ENCODE results near the gene IQCF2.
"Not testable (repeated sequence)": the region's sequence is repeated elsewhere in the genome, so short reads cannot be mapped to it uniquely, and the experiment has no call there.

The IQCF2 gene

GRCh38 chr3:51860703-51861665 is at the start of gene IQCF2:
Gene IQCF2 (plus strand): TSS chr3:51861615. CDS start chr3:51861667, 52 bp downstream.
- no peak for DNase-seq

GRCh38 chr3:51813539-51813938 is 47.9 kb upstream of the IQCF2 start:
- DNase-seq = peak in 12 of 14 donors; percentile 1 to 65 (median 25)

GRCh38 chr3:51814034-51814433 is 47.4 kb upstream of the IQCF2 start:
- no peak for DNase-seq

GRCh38 chr3:51815614-51816013 is 45.8 kb upstream of the IQCF2 start:
- DNase-seq = no peak

- DNase-seq = no peak
These were observed 44.7 kb upstream of the IQCF2 start for GRCh38 chr3:51816723-51817122.

- no peak for DNase-seq
These were observed 44.0 kb upstream of the IQCF2 start for GRCh38 chr3:51817375-51817774.

GRCh38 chr3:51819151-51819550 is 42.3 kb upstream of the IQCF2 start:
- DNase-seq = no peak

- DNase-seq = no peak
These were observed 41.6 kb upstream of the IQCF2 start for GRCh38 chr3:51819709-51820406.

- DNase-seq = no peak
These were observed 33.1 kb upstream of the IQCF2 start for GRCh38 chr3:51828297-51828696.

- DNase-seq = no peak
These were observed 31.1 kb upstream of the IQCF2 start for GRCh38 chr3:51830345-51830744.

GRCh38 chr3:51830836-51831385 is 30.5 kb upstream of the IQCF2 start:
- DNase-seq = peak in 1 of 14 donors; percentile 10

- no peak for DNase-seq
These were observed 24.8 kb upstream of the IQCF2 start for GRCh38 chr3:51836606-51837005.

GRCh38 chr3:51845129-51845528 is 16.3 kb upstream of the IQCF2 start:
- no peak for DNase-seq

GRCh38 chr3:51855411-51855810 is 6.0 kb upstream of the IQCF2 start:
- DNase-seq = not testable (repeated sequence)

- no peak for DNase-seq
These were observed 1.5 kb downstream of the IQCF2 start for GRCh38 chr3:51862886-51863285.

- not testable (repeated sequence) for DNase-seq
These were observed 7.5 kb downstream of the IQCF2 start for GRCh38 chr3:51868896-51869295.

GRCh38 chr3:51869304-51869703 is 7.9 kb downstream of the IQCF2 start:
- no peak for DNase-seq

GRCh38 chr3:51873253-51873766 is 11.9 kb downstream of the IQCF2 start:
- DNase-seq = no peak

- DNase-seq = no peak
These were observed 12.5 kb downstream of the IQCF2 start for GRCh38 chr3:51873876-51874275.

- no peak for DNase-seq
These were observed 13.0 kb downstream of the IQCF2 start for GRCh38 chr3:51874411-51874810.

GRCh38 chr3:51874889-51875288 is 13.5 kb downstream of the IQCF2 start:
- DNase-seq = no peak

GRCh38 chr3:51875501-51875900 is 14.1 kb downstream of the IQCF2 start, which contains the start of gene IQCF5:
Gene IQCF5 (minus strand): TSS chr3:51875601. CDS start chr3:51875531, 70 bp downstream.
- no peak for DNase-seq

GRCh38 chr3:51876186-51876585 is 14.8 kb downstream of the IQCF2 start:
- no peak for DNase-seq

Measured in C1 segment of cervical spinal cord (tissue), 14 donors.